ENCODE results near the gene PARN.

DNA sequence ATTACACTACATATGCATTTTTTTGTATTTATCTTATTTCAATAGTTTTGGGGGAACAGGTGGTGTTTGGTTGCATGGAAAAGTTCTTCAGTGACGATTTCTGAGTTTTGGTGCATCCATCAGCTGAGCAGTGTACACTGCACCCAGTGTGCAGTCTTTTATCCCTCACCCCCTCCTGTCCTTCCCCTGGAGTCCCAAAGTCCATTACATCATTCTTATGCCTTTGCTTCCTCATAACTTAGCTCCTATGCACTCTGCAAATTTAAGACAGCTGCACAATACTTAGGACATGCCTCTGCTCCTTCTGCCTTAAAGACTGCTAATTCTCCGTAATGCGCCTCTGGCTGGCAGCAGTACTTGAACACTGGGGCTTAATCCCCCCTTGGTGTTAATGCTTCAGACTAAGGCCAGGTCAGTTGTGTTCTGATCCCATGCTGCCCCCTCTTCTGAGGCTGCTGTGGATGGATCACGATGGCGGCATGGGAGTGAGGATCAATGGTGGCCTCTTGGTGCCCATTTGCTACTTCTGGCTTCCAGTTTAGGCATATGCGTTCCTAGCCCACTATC lies 146.2 kb downstream of the PARN start:
- TF ChIP-seq, protein P1, sequence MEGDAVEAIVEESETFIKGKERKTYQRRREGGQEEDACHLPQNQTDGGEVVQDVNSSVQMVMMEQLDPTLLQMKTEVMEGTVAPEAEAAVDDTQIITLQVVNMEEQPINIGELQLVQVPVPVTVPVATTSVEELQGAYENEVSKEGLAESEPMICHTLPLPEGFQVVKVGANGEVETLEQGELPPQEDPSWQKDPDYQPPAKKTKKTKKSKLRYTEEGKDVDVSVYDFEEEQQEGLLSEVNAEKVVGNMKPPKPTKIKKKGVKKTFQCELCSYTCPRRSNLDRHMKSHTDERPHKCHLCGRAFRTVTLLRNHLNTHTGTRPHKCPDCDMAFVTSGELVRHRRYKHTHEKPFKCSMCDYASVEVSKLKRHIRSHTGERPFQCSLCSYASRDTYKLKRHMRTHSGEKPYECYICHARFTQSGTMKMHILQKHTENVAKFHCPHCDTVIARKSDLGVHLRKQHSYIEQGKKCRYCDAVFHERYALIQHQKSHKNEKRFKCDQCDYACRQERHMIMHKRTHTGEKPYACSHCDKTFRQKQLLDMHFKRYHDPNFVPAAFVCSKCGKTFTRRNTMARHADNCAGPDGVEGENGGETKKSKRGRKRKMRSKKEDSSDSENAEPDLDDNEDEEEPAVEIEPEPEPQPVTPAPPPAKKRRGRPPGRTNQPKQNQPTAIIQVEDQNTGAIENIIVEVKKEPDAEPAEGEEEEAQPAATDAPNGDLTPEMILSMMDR (IDR thresholded peaks at IDR 0.05) = no peak
- TF ChIP-seq TCF7L2 (IDR thresholded peaks at IDR 0.05; ENCODE audit: low read depth, low read length) = no peak
- no peak for TF ChIP-seq POLR2AphosphoS5 (IDR thresholded peaks at IDR 0.05; ENCODE audit: low read depth, low read length)
